GM19035 (cell line): ENCODE measurements around the gene SPATA31C1.
"Not testable (repeated sequence)": the region's sequence is repeated elsewhere in the genome, so short reads cannot be mapped to it uniquely, and the experiment has no call there.

ENCODE experiments used
- ATAC-seq: cut with Tn5 transposase; IDR thresholded peaks from one replicate; pipeline ENCODE4 v1.9.1; 2021; ENCODE audit not compliant: unreplicated experiment

The SPATA31C1 gene

DNA sequence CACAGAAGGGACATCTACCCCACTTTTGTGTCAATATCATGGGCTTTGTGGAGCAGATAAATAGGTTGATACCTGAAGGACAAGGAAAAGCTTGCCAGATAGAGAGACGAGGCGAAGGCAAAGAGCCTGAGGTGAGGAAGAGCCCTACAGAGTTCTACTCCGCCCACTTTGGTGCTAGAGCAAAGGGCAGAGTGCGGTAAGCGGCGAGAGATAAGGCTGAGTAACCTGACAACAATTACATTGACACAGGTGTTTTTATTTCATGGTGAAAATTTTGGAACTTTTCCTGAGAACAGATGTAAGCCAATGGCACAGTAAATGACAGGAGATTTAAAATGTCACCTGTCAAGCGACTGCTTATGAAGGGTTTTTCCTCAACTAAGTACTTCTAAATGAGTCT is 16.7 kb downstream of the SPATA31C1 start:
- ATAC-seq: not testable (repeated sequence)

DNA sequence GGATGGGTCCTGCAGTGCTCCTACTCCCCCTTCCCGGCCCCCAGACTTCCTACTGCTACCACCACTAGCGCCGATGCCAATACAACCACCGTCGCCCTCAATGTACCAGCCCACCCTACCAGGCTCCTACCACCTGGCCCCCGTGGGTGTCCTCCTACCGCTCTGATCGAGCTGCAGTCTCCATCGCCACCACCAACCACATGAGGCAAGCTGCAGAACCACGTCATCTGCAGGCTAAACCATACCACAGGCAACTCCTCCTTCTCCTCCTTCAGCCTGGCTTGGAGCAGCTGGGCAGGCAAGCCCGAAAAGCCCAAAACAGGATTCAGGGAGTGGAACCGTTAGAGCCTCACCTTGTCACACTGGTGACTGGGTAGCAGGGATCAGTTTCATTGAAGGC is 19.6 kb downstream of the SPATA31C1 start:
- not testable (repeated sequence) for ATAC-seq

DNA sequence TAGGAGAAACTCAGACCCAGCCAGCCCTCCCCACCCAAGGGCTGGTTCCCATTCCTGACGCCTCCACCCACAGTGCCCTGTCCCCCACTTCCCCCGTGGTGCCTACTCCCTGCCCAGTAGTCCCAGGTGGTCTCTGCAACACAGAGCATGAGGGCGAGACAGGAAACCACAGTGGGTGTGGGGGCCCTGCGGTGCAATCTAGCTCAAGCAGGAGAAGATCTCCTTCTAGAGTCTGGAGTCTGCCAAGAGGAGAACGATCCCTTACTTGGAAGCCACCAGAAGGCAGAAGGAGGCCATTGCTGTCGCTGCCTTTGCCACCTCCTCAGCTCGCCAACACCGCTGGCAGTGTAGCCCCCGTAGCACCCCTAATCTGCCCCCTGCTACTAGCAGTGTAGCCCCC is 20.2 kb downstream of the SPATA31C1 start:
- ATAC-seq: not testable (repeated sequence)

DNA sequence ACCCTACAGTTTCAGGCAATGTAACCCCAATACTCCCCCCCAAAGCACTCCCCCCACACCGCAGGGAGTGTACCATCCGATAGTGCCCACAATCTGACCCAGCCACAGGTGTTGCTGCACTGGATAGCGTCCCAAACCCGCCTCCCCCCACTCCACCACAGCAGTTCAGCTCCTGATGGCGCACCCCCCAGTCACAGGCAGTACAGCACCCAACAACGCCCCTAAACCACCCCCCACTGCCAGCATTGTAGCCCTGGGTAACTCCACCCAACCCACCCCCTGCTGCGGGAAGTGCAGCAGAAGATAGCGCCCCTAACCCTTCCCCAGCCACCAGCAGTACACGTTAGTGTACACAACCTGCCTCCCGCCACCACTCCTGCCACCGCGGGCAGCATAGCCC is 20.6 kb downstream of the SPATA31C1 start:
- not testable (repeated sequence) for ATAC-seq

DNA sequence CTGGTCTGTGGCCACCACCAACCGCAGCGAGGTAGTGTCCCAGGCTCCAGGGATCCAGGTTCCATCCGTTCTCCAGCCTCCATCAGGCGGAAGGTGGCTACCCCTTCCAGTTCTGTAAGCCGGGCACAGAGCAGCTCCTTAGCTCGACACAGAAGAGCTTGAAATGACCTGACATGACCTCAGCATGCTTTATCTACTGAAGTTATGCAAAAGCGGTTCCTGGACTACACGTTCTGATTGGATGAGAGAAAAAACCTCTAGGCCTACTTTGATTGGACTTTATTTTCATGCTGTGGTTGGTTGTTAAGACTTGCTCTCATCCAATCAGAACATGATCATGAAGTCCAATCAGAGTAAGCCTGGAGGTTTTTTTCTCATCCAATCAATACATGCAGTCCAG is 21.3 kb downstream of the SPATA31C1 start:
- not testable (repeated sequence) for ATAC-seq

DNA sequence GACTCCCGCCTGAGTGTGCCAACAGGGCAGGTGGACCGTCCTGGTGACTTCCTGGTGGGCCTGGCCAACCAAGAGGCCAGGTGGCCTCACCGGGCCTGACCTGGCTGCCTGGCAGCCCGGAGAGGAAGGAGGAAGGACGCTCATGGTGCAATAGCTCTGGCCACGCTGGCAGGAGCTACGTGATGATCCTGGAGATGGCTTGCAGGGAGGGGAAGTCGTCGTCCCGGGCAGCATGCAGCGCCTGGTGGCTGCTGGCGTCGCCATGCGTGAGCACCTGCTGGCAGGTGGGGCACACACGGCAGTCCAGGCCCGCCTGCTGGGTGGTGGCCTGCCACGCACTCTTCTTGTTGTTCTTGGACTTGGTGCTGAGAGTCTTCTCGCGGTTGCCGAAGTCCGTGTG is 26.3 kb downstream of the SPATA31C1 start:
- ATAC-seq: no peak

DNA sequence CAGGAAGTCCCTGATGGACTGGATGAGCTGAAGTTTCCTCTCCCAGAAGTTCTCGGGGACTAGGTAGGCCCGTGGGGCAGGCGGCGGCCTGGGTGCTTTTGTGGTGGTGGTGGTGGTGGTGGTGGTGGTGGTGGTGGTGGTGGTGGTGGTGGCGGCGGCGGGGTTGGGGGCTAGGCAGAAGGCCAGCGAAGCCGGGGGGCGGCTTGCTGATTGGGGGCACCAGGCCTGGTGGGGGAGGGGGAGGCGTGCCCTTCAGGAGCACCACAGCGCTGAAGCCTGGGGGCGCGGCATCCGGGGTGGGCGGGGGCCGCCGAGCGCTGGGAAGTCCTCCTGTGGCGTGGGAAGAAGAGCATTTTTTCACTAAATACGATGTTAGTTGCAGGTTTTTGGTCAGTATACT is 26.9 kb downstream of the SPATA31C1 start:
- ATAC-seq: no peak

DNA sequence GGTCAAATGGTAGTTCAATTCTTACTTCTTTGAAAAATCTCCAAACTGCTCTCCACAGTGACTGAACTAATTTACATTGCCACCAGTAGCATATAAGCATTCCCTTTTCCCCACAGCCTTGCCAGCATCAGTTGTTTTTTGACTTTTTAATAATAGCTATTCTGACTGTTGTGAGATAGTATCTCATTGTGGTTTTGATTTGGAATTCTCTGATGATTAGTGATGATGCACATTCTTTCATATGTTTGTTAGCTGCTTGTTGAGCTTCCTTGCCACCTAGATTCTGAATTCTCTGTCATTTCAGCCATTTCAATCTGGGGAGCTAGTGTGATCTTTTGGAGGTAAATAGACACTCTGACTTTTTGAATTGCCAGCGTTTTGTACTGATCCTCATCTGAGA is 32.5 kb downstream of the SPATA31C1 start:
- ATAC-seq: no peak

DNA sequence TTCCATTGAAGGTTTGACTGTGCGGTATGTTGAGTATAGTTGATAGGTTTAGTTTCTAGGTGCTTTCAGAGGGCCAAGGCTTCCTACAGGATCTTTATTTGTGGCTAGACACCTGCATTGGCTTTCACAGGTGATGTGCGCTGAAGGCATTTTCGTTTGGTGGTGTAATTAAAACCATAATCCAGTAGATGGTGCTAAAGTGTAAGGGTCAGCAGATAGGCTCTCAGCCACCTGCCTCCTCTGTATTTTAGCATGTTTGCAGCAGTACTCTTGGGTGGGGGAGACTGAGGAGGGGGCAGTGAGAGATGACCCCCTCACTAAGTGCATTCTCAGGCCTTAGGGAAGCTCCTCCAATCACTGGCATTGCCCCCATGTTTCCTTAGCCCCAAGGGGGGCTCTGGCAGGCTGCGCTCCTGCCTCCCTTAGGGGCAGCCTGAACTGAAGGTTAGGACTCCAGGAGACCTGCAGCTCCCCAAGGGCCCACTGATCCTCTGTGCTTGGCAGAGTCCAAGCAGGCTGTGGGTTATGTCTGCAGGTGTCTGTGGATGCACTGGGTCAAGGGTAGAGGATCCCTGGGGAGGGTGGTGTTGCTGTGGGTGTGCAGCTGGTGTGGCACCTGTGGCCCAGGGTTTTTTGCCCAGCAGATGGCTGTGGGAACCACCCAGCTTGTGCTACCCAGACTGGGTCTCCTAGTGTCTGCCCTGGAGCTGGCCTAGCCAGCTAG is 33.2 kb downstream of the SPATA31C1 start:
- ATAC-seq: no peak

DNA sequence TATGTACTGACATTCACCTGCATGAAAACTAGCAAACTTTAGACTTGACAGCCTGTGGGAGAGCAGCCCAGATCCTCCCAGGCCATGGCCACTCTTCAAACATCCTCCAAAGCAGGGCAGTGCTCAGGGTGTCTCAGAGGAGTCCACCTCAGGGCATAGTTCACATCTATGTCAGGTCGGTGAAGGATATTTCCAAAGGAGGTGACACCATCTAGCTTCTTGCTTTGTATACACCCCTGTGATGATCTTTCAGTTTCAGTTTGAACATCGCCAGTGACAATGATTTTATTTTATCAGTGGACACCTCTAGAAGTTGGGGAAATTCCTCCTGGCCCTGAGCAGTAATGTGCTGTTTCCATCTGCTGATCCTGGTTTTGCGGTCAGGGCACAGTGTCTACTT is 36.5 kb downstream of the SPATA31C1 start:
- no peak for ATAC-seq

DNA sequence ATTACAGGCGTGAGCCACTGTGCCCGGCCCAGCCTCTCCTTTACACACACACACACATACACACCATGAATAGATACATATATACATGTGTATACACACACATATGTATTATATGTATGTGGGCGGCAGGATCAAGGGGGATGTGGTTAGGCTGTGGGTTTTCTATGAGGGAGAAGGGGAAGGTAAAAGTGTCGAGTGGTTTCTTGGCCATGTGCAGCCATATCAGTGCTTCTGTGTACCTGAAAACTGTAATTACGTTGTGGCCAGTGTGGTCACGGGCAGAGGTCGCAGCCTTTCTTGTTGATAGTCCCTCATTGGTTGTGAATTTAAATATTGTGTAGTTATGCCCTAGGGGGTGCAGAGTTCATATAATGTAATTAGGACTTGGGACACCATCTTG is 40.1 kb downstream of the SPATA31C1 start:
- ATAC-seq: no peak

DNA sequence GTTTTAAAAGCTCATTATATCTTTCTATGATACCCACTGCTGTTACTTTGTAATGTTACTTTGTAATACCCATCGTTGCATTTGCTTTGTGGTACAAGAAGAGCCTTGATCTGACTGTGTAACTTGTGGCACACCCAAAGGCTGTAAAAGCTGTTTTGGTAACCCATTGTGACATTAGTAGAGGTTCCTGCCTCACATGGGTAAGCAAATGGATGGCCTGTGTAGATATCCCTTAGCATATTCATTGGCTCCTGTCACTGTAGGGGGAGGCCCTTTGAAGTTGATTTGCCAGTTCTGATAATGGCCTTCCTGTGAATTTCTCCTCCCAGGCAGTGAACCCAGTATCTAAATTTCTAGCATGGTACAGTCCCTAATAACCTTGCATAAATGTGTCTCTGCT is 40.8 kb downstream of the SPATA31C1 start:
- no peak for ATAC-seq

DNA sequence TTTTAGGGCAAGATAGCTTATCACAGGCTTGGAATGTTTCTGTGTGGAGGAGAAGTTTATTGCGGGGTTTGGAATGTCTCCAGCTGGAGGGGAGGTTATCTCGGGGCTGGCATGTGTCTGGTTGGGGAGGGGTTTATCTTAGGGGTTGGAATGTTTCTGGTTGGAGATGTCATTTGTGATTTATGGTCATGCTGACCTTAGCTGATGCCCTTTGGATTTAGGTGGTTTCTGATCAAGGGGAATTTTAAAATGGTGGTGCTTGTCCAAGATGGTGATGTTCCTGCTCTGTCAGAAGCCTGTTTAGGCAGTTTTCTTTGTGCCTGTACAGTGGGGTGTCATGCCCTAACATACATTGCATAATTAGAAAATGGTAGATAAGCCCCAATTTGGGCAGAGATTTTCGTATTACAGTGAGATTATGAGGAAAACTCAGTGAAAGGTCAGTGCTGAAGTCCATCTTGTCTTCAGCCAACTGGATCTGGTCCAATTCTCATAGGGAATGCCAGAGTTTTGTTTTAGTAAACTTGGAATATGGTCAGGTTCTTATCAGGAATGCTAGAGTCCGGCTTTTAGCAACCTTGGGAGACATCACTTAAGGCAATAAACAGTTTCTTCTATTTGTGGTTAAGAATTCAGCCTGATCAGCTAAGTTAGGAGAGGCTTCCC is 42.3 kb downstream of the SPATA31C1 start:
- no peak for ATAC-seq

DNA sequence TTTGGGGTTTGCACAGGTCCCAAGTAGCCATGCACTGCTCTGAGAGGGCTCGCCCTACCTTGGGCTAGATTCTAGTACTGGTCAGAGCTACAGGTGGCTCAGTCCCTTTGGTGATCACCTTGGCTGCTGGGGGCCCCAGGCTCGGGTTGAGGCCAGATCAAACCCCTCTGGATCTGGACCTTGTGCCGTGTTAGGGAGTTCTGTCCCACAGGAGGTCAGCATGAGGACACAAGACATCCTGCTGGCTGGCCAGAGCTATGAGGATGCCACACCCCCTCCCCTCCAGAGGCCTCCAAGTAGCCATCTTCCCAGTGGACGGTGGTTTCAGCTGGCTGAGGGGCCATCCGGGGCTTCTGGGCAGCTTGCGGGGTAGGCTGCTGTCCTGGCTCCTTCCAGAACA is 46.0 kb downstream of the SPATA31C1 start:
- no peak for ATAC-seq

DNA sequence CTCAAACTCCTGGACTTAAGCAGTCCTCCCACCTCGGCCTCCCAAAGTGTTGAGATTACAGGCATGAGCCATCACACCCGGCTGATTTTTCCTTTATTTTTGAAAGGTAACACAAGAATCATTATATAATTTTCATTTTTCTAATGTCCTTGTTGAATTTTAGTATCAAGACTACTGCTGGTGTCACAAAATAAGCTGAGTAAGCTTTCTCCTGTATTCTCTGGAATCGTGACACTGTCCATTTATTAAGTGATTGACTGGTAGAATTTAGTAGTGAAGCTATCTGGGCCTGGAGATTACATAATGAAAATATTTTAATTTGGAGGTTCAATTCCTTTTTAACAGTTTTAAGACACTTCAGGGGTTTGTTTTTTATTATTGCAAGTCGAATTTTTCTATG is 47.1 kb downstream of the SPATA31C1 start:
- ATAC-seq: no peak

DNA sequence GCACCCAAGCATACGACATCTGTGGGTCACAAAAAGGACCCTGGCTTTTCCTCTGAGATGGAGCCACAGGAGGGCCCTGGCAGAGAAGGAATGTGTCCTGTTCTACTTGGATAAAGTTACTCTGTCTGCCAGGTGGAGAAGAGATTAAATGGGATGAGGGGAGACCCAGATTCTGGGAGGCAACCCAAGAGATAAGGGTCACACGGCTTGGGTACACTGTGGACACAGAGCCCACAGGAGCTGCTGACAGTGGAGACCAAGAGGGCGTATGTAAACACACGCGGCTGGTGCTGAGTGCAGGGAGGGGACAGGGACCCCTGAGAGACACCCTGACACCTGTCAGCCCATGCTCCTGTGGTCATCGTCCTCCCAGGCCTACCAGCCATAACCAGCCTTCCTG is 50.4 kb downstream of the SPATA31C1 start:
- no peak for ATAC-seq

DNA sequence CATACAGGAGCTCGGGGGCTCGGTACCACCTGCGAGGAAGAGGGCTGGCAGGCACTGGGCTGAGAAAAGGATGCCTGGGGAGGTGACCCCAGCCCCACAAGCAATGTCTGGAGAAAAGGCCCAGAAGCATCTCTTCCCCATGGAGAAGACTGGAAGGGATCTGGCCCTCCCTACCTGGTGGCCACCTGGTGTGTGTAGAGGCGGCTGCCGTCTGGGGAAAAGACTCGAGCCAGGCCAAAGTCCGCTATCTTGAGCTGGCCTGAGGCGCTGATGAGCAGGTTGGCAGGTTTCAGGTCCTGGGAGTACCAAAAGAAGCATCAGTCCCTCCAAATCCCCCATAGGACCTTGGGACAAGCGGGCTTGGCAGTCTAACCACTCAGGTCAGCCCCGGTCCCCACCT is 52.8 kb downstream of the SPATA31C1 start:
- no peak for ATAC-seq

DNA sequence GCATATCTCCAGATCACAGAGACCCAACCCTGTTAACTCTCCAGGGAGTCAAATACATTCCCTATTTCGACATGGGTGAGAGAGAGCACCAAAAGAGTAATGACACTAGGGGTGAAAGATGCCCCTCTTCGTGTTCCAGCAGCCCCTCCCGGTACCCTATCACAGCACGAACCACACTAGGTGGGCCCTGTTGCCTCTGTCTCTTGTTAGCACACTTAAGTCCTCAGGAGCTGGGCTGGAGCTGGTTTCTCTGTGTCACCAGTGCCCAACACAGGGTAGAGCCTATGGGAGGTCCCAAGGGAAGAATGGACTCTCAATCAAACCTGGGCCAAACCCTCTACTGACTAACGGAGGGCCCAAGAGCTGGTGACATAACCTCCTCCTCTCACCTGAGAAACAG is 55.4 kb downstream of the SPATA31C1 start:
- no peak for ATAC-seq
